ENCODE data around the gene SLC35F1.
A peak's percentile ranks its signal among the peaks of the same experiment; 100 is the strongest.

Gene SLC35F1

GRCh38 chr6:118280210-118280609 is 373.1 kb downstream of the SLC35F1 start:
- peak; percentile 13 for DNase-seq (ENCODE audit: low read depth)

GRCh38 chr6:118281291-118281690 is 374.2 kb downstream of the SLC35F1 start:
- no peak for DNase-seq (ENCODE audit: low read depth)

GRCh38 chr6:118283766-118284165 is 376.7 kb downstream of the SLC35F1 start:
- DNase-seq (ENCODE audit: low read depth): peak; percentile 67

DNA sequence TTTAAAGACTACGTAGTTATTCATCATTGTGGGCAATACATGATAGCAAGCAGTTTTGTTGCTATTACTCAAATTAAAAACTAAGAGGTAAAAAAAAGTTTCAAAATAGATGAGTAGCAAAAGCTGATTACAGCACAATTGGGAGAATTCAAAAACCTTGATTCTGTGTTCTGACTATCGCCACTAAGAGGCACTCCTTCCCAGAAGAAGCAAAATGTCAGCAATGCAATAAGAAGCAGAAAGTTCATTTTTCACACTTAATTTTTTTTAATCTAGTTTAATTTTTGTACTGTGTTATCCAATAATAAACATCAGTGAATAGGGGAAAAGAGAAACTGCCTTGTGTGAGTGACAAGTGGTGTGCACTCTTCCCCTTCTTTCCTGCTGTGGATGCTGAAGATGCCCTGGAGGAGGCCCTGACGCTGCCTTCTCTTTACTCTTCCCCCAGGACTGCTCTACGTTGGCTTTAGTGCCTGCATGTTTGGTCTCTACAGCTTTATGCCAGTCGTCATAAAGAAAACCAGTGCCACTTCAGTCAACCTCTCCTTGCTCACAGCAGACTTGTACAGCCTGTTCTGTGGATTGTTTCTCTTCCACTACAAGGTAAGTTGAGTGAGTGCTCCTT is 377.8 kb downstream of the SLC35F1 start:
- peak; percentile 32 for DNase-seq (ENCODE audit: low read depth)

GRCh38 chr6:118285791-118286190 is 378.7 kb downstream of the SLC35F1 start:
- no peak for DNase-seq (ENCODE audit: low read depth)

GRCh38 chr6:118288355-118289124 is 381.5 kb downstream of the SLC35F1 start:
- DNase-seq (ENCODE audit: low read depth): peak; percentile 20

- DNase-seq (ENCODE audit: low read depth): no peak
Measured at GRCh38 chr6:118292558-118292957, 385.5 kb downstream of the SLC35F1 start.

- no peak for DNase-seq (ENCODE audit: low read depth)
Measured at GRCh38 chr6:118294906-118295305, 387.8 kb downstream of the SLC35F1 start.

DNA sequence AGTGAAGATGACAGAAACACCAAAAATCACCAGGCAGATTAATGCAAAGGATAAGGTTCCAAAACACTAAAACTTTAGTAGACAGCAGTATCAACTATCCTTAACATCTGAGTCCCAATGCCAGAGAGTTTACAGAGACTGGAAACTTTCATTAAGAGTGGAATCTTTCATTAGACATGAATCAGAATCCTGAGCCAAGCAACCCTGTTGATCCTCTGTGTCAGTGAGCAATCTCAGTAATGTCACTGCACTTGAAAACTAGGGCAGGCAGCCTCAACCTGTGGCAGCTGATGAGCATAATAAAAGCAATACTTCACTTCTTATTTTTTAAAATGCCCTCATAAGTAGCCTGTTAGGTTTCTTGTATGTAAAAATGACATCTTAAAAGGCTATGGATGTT is 388.3 kb downstream of the SLC35F1 start:
- no peak for DNase-seq (ENCODE audit: low read depth)

GRCh38 chr6:118296129-118296901 is 389.3 kb downstream of the SLC35F1 start:
- no peak for DNase-seq (ENCODE audit: low read depth)

- DNase-seq (ENCODE audit: low read depth): no peak
Measured at GRCh38 chr6:118297821-118298220, 390.8 kb downstream of the SLC35F1 start.

GRCh38 chr6:118298476-118299427 is 391.7 kb downstream of the SLC35F1 start:
- DNase-seq (ENCODE audit: low read depth): no peak

- no peak for DNase-seq (ENCODE audit: low read depth)
Measured at GRCh38 chr6:118299457-118299856, 392.4 kb downstream of the SLC35F1 start.

- no peak for DNase-seq (ENCODE audit: low read depth)
Measured at GRCh38 chr6:118304321-118304720, 397.3 kb downstream of the SLC35F1 start.

DNA sequence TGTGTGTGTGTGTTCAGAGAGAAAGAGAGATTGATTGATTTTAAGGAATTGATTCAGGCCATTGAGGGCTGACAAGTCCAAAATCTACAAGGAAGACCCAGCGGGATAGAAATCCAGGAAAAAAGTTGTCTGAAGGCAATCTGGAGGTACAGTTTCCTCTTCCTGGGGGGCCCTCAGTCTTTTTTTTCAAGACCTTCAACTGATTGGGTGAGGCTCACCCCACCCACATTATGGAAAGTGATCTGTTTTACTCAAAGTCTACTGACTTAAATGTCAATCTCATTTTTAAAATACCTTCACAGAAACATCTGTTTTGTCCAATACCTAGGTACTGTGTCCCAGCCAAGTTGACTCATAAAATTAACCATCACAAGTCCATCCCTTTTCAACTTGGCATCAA is 398.0 kb downstream of the SLC35F1 start:
- DNase-seq (ENCODE audit: low read depth): no peak

DNA sequence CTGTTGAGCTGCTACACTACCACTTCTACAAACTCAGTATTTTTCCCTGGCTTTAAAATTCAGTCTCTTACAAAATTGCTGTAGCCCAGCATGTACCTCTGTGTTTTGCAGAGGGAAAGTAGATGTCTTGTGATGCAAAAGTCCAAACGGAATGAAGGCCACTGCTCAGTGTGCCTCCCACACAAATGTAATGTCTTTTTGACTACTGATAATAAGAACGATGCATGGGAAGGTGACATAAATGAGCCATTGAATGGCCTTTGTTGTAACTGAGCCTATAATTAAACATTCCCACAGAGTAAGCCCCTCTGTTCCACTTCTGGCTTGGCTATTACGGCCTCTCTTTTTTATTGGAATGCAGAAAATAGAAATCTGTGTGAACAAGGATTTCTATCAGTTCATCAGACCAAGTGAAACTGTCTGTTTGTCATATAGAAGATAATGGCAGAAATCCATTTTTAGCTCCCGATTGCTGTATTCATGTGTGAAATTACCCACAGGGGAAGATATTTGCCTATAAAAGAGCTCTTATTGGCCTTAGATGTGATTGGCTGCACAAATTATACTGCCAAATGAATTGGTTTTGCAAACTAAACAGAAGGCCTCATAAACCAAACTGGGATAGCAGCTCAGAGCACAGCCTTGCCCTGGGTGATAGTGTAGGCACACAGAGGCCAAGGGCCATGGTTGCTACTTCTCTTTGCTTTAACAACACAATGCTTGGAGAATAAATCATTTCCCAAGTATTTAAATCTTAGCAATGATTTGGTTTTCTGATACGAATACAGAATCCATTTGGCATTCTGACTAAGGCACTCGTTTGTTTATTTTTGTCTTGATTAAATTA is 399.6 kb downstream of the SLC35F1 start:
- no peak for DNase-seq (ENCODE audit: low read depth)

DNA sequence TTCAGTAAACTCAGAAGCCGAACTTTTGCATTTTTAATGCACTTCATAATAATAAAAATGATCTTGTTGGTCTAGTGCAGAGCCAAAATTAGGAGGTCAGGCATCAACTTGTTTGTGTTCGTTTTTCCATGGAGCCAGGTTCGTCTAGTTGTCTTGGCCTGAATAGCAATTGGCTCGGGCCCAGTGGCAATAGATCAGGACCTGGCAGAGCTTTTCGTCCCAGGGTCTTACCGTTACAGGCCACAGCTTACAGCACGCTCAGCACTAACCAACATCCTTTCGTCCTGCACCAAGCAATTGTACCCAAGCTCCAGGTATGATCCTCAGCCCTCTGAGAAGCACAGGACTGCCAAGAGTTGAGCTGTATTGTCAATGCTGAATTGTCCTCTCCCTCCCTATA is 400.5 kb downstream of the SLC35F1 start:
- no peak for DNase-seq (ENCODE audit: low read depth)

DNA sequence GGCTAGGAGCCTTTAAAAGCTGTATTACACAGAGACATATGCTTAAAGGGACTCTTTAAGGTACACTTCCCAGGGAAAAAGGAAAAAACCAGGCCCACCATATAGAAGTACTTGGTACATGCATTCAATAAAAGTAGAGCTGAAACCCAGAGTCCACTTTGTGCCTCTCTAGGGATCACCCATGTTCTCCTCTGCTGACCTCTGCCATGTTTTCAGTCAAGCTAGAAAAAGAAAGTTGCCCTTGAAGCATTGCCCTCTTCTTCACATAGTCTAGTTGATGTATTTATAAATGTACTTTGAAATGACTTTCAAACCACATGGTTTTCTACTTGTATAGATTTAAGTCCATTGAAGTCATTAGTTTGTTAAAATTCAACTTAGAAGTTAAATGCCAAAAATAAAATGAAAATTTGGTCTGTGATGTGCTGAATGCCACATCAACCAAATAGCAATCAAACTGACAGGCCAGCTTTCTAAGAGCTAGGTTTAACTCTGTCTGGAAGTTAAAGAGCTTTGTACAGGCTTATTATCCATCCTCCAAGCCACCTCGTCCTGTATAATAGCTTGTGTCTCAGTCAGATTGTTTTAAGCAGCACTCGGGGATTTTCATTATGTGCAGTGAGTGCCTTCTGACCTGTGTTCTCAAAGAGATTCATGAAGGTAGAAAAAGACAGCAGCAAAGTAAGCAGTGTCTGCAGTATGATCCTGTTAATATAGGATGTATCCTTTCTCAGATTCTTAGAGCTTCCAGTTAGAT is 402.5 kb downstream of the SLC35F1 start:
- no peak for DNase-seq (ENCODE audit: low read depth)

- DNase-seq (ENCODE audit: low read depth): no peak
Measured at GRCh38 chr6:118313208-118313607, 406.1 kb downstream of the SLC35F1 start.

- no peak for DNase-seq (ENCODE audit: low read depth)
Measured at GRCh38 chr6:118313762-118314161, 406.7 kb downstream of the SLC35F1 start.
